ENCODE measurements around the gene TMEM161A.
"Not testable (repeated sequence)": the region's sequence is repeated elsewhere in the genome, so short reads cannot be mapped to it uniquely, and the experiment has no call there.

TMEM161A gene

GRCh38 chr19:19154768-19155494, 16.7 kb upstream of the TMEM161A start:
- no peak for DNase-seq

- DNase-seq = no peak
Observed at GRCh38 chr19:19152668-19153384, 14.5 kb upstream of the TMEM161A start.

- DNase-seq = no peak
Observed at GRCh38 chr19:19151418-19151817, 13.1 kb upstream of the TMEM161A start.

GRCh38 chr19:19149435-19149834, 11.2 kb upstream of the TMEM161A start:
- DNase-seq = no peak

- not testable (repeated sequence) for DNase-seq
Observed at GRCh38 chr19:19148504-19148903, 10.2 kb upstream of the TMEM161A start.

GRCh38 chr19:19147344-19147743, 9.1 kb upstream of the TMEM161A start:
- no peak for DNase-seq

GRCh38 chr19:19146865-19147264, 8.6 kb upstream of the TMEM161A start:
- DNase-seq = no peak

- DNase-seq = peak; percentile 100
Observed at GRCh38 chr19:19145684-19146608, 7.7 kb upstream of the TMEM161A start.

- no peak for DNase-seq
Observed at GRCh38 chr19:19145281-19145680, 7.0 kb upstream of the TMEM161A start.

GRCh38 chr19:19142347-19142746, 4.1 kb upstream of the TMEM161A start:
- DNase-seq = no peak

- no peak for DNase-seq
Observed at GRCh38 chr19:19140476-19140875, 2.2 kb upstream of the TMEM161A start.

GRCh38 chr19:19139876-19140229, 1.6 kb upstream of the TMEM161A start:
- DNase-seq = no peak

GRCh38 chr19:19137556-19138108, 646 bp downstream of the TMEM161A start:
- DNase-seq = peak; percentile 65

GRCh38 chr19:19135713-19136112, 2.6 kb downstream of the TMEM161A start:
- not testable (repeated sequence) for DNase-seq

- DNase-seq = no peak
Observed at GRCh38 chr19:19134687-19135158, 3.6 kb downstream of the TMEM161A start.

GRCh38 chr19:19133985-19134384, 4.3 kb downstream of the TMEM161A start:
- DNase-seq = no peak

GRCh38 chr19:19132912-19133311, 5.4 kb downstream of the TMEM161A start:
- no peak for DNase-seq

- no peak for DNase-seq
Observed at GRCh38 chr19:19131989-19132388, 6.3 kb downstream of the TMEM161A start.

- DNase-seq = no peak
Observed at GRCh38 chr19:19126102-19126501, 12.2 kb downstream of the TMEM161A start.

- DNase-seq = no peak
Observed at GRCh38 chr19:19123386-19123785, 14.9 kb downstream of the TMEM161A start.

GRCh38 chr19:19122902-19123301, 15.4 kb downstream of the TMEM161A start:
- DNase-seq = no peak

GRCh38 chr19:19121371-19121770, 16.9 kb downstream of the TMEM161A start:
- no peak for DNase-seq
